ENCODE measurements around the gene MAML2. TPM values are rescaled to one million over a fixed set of nuclear protein-coding genes. Genes with fewer than 3 reads are reported as not detected.

Gene MAML2
- total and polyA plus RNA-seq, 4 donors: 0.56 to 2.1 (median 1.4) TPM

DNA sequence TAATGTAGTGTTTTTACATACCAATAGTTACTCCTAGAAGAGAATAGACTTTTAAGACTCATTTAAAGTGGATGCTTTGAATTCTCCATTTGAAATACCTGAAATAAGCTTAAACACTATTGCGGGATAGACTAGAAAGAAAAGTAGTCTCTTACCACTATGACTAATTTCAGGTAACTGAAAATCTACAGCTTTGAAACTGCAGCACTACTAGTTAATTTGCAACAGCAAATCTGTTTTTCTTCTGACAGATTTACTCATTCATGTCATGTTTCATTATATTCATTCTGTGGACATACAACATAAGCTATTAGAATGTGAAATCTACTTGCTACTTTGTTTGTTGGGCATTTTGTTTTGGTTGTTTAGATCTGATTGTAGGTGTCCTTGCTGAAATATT is 153.6 kb downstream of the MAML2 start (continued):
- TF ChIP-seq, protein P1, sequence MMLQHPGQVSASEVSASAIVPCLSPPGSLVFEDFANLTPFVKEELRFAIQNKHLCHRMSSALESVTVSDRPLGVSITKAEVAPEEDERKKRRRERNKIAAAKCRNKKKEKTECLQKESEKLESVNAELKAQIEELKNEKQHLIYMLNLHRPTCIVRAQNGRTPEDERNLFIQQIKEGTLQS (IDR thresholded peaks at IDR 0.05): no peak
- TF ChIP-seq HNF4G (IDR thresholded peaks at IDR 0.05): no peak

DNA sequence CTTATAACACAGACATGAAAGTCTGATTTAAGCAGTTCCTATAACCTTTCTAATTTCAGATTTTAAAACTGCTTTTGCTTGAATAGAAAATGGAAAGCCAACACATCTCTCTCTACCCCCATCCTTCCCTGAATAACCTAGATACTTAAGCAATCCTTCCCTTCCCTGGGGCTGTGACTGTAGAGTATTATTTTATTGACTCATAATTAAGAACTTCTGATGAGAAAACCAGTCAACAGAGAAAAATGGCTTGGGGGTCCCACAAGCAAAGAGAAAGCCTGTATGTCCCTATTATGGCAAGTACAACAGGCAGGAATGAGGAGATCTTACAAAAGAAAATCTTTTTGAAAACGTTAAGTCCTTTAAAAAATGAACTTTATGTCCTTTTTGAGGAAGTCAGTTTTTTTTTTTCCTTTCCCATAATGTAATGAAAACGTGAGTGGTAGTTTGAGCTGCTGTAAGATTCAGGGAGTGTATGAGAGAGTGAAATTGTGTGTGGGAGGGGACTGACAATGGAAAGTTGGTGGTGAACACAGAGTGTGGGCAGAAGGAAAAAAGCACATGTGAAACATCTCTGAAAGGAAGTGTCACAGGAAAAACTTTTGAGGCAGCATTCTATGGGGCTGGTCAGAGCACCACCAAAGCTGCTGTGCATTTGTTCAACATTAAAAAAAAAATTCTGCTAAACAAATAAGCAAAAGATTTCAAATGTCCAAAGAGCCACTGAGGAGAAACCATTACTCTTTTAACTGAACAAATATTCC is 154.6 kb downstream of the MAML2 start:
- Histone ChIP-seq H3K27ac (ENCODE audit: low read depth in 1 of 2, low read length in 2 of 2) (no peak overlapping the region), H3K9ac (ENCODE audit: low read depth in 1 of 2, low read length in 2 of 2) (no peak overlapping the region), H3K4me3 (ENCODE audit: low read depth in 1 of 3, low read length in 3 of 3) (no peak overlapping the region), H3K9me3 (ENCODE audit: control insufficient read depth in 4 of 4, low read length in 3 of 4) (no peaks in the 10 kb centered on the region), H3K27me3 (ENCODE audit: control insufficient read depth in 4 of 4, insufficient read depth in 4 of 4, low read length in 3 of 4) (no peaks in the 10 kb centered on the region), H3K4me1 (ENCODE audit: control insufficient read depth in 4 of 4, insufficient read depth in 4 of 4, low read length in 3 of 4) (peaks cover 0 to 1% (median 0%) of the 10 kb centered on the region in 4 donors), H3K36me3 (ENCODE audit: control insufficient read depth in 4 of 4, insufficient read depth in 3 of 4, low read depth in 1 of 4, low read length in 3 of 4) (no peaks in the 10 kb centered on the region)
- TF ChIP-seq NR2F2 (IDR thresholded peaks at IDR 0.05) (no peak), RAD21 (IDR thresholded peaks at IDR 0.05) (no peak)
- no peak for DNase-seq (ENCODE audit: low spot score)
- WGBS: 40% methylated on average over 2 of the region's 2 CpGs

DNA sequence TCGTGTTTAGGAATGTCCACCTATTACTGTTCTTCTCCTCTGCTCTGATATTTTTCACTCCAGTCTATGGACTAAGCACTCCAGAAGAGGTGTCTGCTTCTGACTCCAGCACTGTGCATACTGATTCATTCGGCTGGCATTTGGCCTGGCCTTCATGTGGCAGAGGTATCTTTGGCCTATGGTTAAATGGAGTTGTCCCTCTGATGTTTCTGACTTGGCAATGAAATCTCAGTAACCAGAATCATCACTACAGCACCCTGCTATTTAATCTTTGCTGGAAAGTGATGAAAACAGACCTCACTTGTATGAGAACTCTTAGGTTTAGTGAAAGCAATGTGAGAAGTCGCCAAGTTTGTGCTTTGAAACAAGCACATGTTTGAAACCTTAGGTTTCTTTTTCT is 155.2 kb downstream of the MAML2 start:
- Histone ChIP-seq H3K27ac (ENCODE audit: low read depth in 1 of 2, low read length in 2 of 2) (no peak overlapping the region), H3K9ac (ENCODE audit: low read depth in 1 of 2, low read length in 2 of 2) (no peak overlapping the region), H3K9me3 (ENCODE audit: control insufficient read depth in 4 of 4, low read length in 3 of 4) (no peaks in the 10 kb centered on the region), H3K4me1 (ENCODE audit: control insufficient read depth in 4 of 4, insufficient read depth in 4 of 4, low read length in 3 of 4) (peaks cover 0 to 1% (median 0%) of the 10 kb centered on the region in 4 donors), H3K36me3 (ENCODE audit: control insufficient read depth in 4 of 4, insufficient read depth in 3 of 4, low read depth in 1 of 4, low read length in 3 of 4) (no peaks in the 10 kb centered on the region), H3K4me3 (ENCODE audit: low read depth in 1 of 3, low read length in 3 of 3) (no peak overlapping the region), H3K27me3 (ENCODE audit: control insufficient read depth in 4 of 4, insufficient read depth in 4 of 4, low read length in 3 of 4) (no peaks in the 10 kb centered on the region)
- WGBS: 91% methylated on average over 3 of the region's 3 CpGs
- no peak for DNase-seq (ENCODE audit: low spot score)
- no peak for TF ChIP-seq TAF1 (conservative IDR thresholded peaks at IDR 0.05)
- TF ChIP-seq FOXA2 (IDR thresholded peaks at IDR 0.05): no peak
- TF ChIP-seq, protein P2, sequence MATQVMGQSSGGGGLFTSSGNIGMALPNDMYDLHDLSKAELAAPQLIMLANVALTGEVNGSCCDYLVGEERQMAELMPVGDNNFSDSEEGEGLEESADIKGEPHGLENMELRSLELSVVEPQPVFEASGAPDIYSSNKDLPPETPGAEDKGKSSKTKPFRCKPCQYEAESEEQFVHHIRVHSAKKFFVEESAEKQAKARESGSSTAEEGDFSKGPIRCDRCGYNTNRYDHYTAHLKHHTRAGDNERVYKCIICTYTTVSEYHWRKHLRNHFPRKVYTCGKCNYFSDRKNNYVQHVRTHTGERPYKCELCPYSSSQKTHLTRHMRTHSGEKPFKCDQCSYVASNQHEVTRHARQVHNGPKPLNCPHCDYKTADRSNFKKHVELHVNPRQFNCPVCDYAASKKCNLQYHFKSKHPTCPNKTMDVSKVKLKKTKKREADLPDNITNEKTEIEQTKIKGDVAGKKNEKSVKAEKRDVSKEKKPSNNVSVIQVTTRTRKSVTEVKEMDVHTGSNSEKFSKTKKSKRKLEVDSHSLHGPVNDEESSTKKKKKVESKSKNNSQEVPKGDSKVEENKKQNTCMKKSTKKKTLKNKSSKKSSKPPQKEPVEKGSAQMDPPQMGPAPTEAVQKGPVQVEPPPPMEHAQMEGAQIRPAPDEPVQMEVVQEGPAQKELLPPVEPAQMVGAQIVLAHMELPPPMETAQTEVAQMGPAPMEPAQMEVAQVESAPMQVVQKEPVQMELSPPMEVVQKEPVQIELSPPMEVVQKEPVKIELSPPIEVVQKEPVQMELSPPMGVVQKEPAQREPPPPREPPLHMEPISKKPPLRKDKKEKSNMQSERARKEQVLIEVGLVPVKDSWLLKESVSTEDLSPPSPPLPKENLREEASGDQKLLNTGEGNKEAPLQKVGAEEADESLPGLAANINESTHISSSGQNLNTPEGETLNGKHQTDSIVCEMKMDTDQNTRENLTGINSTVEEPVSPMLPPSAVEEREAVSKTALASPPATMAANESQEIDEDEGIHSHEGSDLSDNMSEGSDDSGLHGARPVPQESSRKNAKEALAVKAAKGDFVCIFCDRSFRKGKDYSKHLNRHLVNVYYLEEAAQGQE (IDR thresholded peaks at IDR 0.05): no peak
- TF ChIP-seq GABPA (IDR thresholded peaks at IDR 0.05 in 1 of 2, conservative IDR thresholded peaks at IDR 0.05 in 1 of 2): no peak
- no peak for TF ChIP-seq RAD21 (IDR thresholded peaks at IDR 0.05)
- no peak for TF ChIP-seq EGR1 (IDR thresholded peaks at IDR 0.05; ENCODE audit: low read depth in 2 of 2)
- TF ChIP-seq, protein P3, sequence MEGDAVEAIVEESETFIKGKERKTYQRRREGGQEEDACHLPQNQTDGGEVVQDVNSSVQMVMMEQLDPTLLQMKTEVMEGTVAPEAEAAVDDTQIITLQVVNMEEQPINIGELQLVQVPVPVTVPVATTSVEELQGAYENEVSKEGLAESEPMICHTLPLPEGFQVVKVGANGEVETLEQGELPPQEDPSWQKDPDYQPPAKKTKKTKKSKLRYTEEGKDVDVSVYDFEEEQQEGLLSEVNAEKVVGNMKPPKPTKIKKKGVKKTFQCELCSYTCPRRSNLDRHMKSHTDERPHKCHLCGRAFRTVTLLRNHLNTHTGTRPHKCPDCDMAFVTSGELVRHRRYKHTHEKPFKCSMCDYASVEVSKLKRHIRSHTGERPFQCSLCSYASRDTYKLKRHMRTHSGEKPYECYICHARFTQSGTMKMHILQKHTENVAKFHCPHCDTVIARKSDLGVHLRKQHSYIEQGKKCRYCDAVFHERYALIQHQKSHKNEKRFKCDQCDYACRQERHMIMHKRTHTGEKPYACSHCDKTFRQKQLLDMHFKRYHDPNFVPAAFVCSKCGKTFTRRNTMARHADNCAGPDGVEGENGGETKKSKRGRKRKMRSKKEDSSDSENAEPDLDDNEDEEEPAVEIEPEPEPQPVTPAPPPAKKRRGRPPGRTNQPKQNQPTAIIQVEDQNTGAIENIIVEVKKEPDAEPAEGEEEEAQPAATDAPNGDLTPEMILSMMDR (IDR thresholded peaks at IDR 0.05; ENCODE audit: low read depth, low read length, missing input control): no peak
- no peak for TF ChIP-seq RXRA (IDR thresholded peaks at IDR 0.05)
- no peak for TF ChIP-seq HNF4G (IDR thresholded peaks at IDR 0.05)
- no peak for TF ChIP-seq HNF4A (conservative IDR thresholded peaks at IDR 0.05)
- no peak for TF ChIP-seq JUND (IDR thresholded peaks at IDR 0.05)
- no peak for TF ChIP-seq FOXA1 (IDR thresholded peaks at IDR 0.05)
- no peak for TF ChIP-seq NR2F2 (IDR thresholded peaks at IDR 0.05)
- TF ChIP-seq, protein P4, sequence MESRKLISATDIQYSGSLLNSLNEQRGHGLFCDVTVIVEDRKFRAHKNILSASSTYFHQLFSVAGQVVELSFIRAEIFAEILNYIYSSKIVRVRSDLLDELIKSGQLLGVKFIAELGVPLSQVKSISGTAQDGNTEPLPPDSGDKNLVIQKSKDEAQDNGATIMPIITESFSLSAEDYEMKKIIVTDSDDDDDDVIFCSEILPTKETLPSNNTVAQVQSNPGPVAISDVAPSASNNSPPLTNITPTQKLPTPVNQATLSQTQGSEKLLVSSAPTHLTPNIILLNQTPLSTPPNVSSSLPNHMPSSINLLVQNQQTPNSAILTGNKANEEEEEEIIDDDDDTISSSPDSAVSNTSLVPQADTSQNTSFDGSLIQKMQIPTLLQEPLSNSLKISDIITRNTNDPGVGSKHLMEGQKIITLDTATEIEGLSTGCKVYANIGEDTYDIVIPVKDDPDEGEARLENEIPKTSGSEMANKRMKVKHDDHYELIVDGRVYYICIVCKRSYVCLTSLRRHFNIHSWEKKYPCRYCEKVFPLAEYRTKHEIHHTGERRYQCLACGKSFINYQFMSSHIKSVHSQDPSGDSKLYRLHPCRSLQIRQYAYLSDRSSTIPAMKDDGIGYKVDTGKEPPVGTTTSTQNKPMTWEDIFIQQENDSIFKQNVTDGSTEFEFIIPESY (IDR thresholded peaks at IDR 0.05): no peak
- TF ChIP-seq, protein P5, sequence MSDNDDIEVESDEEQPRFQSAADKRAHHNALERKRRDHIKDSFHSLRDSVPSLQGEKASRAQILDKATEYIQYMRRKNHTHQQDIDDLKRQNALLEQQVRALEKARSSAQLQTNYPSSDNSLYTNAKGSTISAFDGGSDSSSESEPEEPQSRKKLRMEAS (IDR thresholded peaks at IDR 0.05): no peak
- TF ChIP-seq, protein P1 (IDR thresholded peaks at IDR 0.05): no peak
- no peak for TF ChIP-seq SP1 (IDR thresholded peaks at IDR 0.05)
- TF ChIP-seq YY1 (IDR thresholded peaks at IDR 0.05): no peak

Data from liver (tissue), 9 donors.